ENCODE data around the gene DEPDC5. TPM values are rescaled to one million over a fixed set of nuclear protein-coding genes. Genes with fewer than 3 reads are reported as not detected.

The DEPDC5 gene
- total RNA-seq, 1 donor from 2014 or later: 13.0 TPM

DNA sequence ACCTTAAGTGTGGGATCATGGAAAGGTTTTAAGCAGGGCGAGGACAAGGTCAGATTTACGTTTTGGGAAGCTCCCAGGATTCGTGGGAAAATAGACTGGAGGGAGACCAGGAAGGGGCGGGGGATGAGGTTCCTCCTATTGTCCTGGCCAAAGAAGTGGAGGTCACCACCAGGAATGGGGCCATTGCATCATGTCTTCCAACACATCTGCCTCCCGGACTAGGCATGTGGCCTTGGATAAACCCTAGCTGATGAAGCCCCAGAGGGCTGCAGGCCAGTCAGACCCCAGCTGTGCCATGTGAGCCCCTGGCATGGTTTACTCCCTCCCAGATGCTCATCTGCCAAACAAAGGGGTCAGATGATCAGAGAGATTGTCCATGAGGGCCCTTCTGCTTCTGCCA, 179.0 kb downstream of the DEPDC5 start:
- Mint-ChIP-seq H3K27me3 (ENCODE audit: low read depth, unreplicated experiment) (peaks cover 29% of the 10 kb centered on the region), H3K4me1 (ENCODE audit: low read depth, unreplicated experiment) (peaks cover 4% of the 10 kb centered on the region), H3K36me3 (ENCODE audit: low read depth, unreplicated experiment) (no peaks in the 10 kb centered on the region), H3K4me3 (ENCODE audit: unreplicated experiment) (no peak overlapping the region), H3K9me3 (ENCODE audit: unreplicated experiment) (peaks cover 3% of the 10 kb centered on the region), H3K27ac (ENCODE audit: unreplicated experiment) (no peak overlapping the region)
- Histone ChIP-seq H3K27me3 (ENCODE audit: insufficient read depth, low read length) (peaks cover 3% of the 10 kb centered on the region), H3K4me2 (ENCODE audit: low read length) (no peak overlapping the region), H3K4me3 (ENCODE audit: insufficient read depth, low read depth, low read length) (no peak overlapping the region), H3K9ac (ENCODE audit: low read length) (no peak overlapping the region), H3K9me3 (ENCODE audit: insufficient read depth, low read depth, low read length) (no peaks in the 10 kb centered on the region), H3K79me2 (ENCODE audit: insufficient read depth, low read length) (no peaks in the 10 kb centered on the region), H3K4me1 (ENCODE audit: insufficient read depth, low read length) (no peaks in the 10 kb centered on the region), H3K27ac (ENCODE audit: low read depth, low read length) (no peak overlapping the region), H2AFZ (ENCODE audit: low read depth, low read length) (no peak overlapping the region), H4K20me1 (ENCODE audit: insufficient read depth, low read length) (no peaks in the 10 kb centered on the region), H3K36me3 (ENCODE audit: insufficient read depth, low read length) (no peaks in the 10 kb centered on the region)
- DNase-seq (ENCODE audit: low read depth) (no peak), FAIRE-seq (no peak)
- no peak for TF ChIP-seq EZH2 (IDR thresholded peaks at IDR 0.05; ENCODE audit: insufficient read depth, low read length)
- TF ChIP-seq, protein P1, sequence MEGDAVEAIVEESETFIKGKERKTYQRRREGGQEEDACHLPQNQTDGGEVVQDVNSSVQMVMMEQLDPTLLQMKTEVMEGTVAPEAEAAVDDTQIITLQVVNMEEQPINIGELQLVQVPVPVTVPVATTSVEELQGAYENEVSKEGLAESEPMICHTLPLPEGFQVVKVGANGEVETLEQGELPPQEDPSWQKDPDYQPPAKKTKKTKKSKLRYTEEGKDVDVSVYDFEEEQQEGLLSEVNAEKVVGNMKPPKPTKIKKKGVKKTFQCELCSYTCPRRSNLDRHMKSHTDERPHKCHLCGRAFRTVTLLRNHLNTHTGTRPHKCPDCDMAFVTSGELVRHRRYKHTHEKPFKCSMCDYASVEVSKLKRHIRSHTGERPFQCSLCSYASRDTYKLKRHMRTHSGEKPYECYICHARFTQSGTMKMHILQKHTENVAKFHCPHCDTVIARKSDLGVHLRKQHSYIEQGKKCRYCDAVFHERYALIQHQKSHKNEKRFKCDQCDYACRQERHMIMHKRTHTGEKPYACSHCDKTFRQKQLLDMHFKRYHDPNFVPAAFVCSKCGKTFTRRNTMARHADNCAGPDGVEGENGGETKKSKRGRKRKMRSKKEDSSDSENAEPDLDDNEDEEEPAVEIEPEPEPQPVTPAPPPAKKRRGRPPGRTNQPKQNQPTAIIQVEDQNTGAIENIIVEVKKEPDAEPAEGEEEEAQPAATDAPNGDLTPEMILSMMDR (IDR thresholded peaks at IDR 0.05; ENCODE audit: insufficient read depth, low read depth, low read length): no peak

DNA sequence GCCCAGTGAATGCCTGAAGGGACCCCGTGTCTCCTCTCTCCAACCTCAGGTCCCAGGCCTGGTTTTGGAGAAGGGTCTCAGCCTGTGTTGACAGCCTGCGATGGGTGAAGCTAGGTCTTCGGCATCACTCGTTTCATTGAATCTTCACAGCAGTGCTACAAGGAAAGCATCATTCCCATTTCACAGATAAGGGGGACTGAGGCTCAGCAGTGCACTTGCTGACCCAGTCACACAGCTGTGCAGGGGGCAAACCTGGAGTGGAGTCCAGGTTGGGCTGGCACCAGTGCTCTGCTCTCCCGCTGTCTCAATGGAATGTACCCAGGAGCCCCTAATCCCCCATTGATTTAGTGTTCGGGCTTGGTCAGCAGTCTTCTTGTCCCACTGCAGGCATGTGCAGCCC, 179.6 kb downstream of the DEPDC5 start:
- Histone ChIP-seq H4K20me1 (ENCODE audit: insufficient read depth, low read length) (no peaks in the 10 kb centered on the region), H3K27me3 (ENCODE audit: insufficient read depth, low read length) (no peaks in the 10 kb centered on the region), H3K4me2 (ENCODE audit: low read length) (no peak overlapping the region), H3K79me2 (ENCODE audit: insufficient read depth, low read length) (no peaks in the 10 kb centered on the region), H3K27ac (ENCODE audit: low read depth, low read length) (no peak overlapping the region), H3K4me3 (ENCODE audit: insufficient read depth, low read depth, low read length) (no peak overlapping the region), H3K9ac (ENCODE audit: low read length) (no peak overlapping the region), H2AFZ (ENCODE audit: low read depth, low read length) (no peak overlapping the region), H3K9me3 (ENCODE audit: insufficient read depth, low read depth, low read length) (no peaks in the 10 kb centered on the region), H3K4me1 (ENCODE audit: insufficient read depth, low read length) (no peaks in the 10 kb centered on the region), H3K36me3 (ENCODE audit: insufficient read depth, low read length) (no peaks in the 10 kb centered on the region)
- TF ChIP-seq, protein P1 (IDR thresholded peaks at IDR 0.05; ENCODE audit: insufficient read depth, low read depth, low read length): no peak
- no peak for TF ChIP-seq EZH2 (IDR thresholded peaks at IDR 0.05; ENCODE audit: insufficient read depth, low read length)
- Mint-ChIP-seq H3K4me1 (ENCODE audit: low read depth, unreplicated experiment) (peaks cover 4% of the 10 kb centered on the region), H3K27ac (ENCODE audit: unreplicated experiment) (no peak overlapping the region), H3K9me3 (ENCODE audit: unreplicated experiment) (peaks cover 3% of the 10 kb centered on the region), H3K36me3 (ENCODE audit: low read depth, unreplicated experiment) (no peaks in the 10 kb centered on the region), H3K27me3 (ENCODE audit: low read depth, unreplicated experiment) (peaks cover 28% of the 10 kb centered on the region), H3K4me3 (ENCODE audit: unreplicated experiment) (no peak overlapping the region)
- DNase-seq (ENCODE audit: low read depth) (no peak), FAIRE-seq (no peak)

DNA sequence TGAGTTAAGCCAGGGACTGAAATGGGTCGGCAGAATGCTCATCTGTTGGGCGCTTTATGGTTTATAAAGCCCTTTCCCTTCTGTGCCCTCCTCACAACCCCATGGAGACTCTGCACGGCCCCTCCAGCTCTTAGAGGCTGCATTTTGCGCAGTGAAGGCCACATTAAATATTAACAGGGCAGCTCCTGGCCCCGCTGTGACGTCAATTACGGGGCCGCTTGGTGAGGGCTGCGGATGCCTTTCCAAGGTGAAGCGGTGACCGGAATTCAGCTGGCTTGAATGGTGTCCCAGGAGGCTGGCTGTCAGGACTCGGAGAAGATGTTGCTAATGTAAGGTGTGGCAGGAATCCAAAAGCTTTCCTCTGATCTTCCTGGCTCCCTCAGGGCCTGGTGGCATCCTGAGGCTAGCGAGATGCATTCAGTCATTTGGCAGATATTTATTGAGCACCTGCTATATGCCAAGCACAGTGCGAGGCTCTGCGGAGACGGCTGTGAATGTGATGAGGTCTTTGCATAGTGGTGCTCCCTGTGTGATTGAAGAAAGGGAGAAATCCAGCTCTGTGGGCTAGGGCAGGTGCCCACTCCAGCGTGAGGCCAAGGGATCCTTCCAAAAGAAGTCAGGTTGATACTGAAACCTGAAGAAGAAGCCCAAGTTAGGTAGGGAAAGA, 180.1 kb downstream of the DEPDC5 start:
- Histone ChIP-seq H3K9ac (ENCODE audit: low read length) (no peak overlapping the region), H4K20me1 (ENCODE audit: insufficient read depth, low read length) (no peaks in the 10 kb centered on the region), H3K27me3 (ENCODE audit: insufficient read depth, low read length) (no peaks in the 10 kb centered on the region), H3K4me3 (ENCODE audit: insufficient read depth, low read depth, low read length) (no peak overlapping the region), H3K4me1 (ENCODE audit: insufficient read depth, low read length) (no peaks in the 10 kb centered on the region), H3K36me3 (ENCODE audit: insufficient read depth, low read length) (no peaks in the 10 kb centered on the region), H3K9me3 (ENCODE audit: insufficient read depth, low read depth, low read length) (no peaks in the 10 kb centered on the region), H3K27ac (ENCODE audit: low read depth, low read length) (no peak overlapping the region), H2AFZ (ENCODE audit: low read depth, low read length) (no peak overlapping the region), H3K4me2 (ENCODE audit: low read length) (no peak overlapping the region), H3K79me2 (ENCODE audit: insufficient read depth, low read length) (no peaks in the 10 kb centered on the region)
- Mint-ChIP-seq H3K4me3 (ENCODE audit: unreplicated experiment) (no peak overlapping the region), H3K4me1 (ENCODE audit: low read depth, unreplicated experiment) (peaks cover 3% of the 10 kb centered on the region), H3K36me3 (ENCODE audit: low read depth, unreplicated experiment) (no peaks in the 10 kb centered on the region), H3K27ac (ENCODE audit: unreplicated experiment) (no peak overlapping the region), H3K9me3 (ENCODE audit: unreplicated experiment) (peaks cover 3% of the 10 kb centered on the region), H3K27me3 (ENCODE audit: low read depth, unreplicated experiment) (peaks cover 26% of the 10 kb centered on the region)
- no peak for DNase-seq (ENCODE audit: low read depth)
- TF ChIP-seq, protein P1 (IDR thresholded peaks at IDR 0.05; ENCODE audit: insufficient read depth, low read depth, low read length): no peak
- TF ChIP-seq EZH2 (IDR thresholded peaks at IDR 0.05; ENCODE audit: insufficient read depth, low read length): no peak
- no peak for FAIRE-seq
